Measurements from ENCODE around the gene KLHL21.

DNA sequence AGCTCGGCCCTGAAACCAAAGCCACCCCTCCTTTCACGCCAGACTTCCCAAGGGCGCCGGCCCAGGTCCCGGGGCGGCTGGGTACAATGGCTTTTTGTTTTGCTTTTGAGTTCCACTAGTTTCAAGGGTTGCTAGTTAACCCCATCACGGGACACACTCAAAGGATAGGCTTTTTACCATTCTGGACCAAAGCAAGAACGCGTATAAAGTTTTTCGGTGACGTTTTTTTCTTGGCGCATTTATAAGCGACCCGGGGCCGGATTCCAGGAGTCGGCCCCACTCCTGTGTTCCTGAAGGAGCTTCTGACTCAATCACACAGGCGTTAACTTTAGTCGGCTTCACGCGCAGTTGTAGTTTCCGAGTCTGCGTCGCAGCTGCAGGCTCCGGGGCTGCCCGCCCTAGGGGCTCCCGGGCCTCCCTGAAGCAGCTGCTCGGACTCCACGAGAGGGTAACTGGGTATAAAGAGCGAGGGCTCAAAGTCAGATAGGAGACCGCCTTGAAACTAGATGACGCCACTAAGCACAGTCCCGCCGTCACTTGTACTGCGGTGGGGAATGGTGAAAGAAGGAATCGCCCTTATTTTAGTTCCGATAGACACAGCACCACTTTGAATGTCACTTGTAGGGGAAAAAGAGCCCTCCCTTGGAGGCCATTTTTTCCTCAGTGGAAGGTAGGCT, 707 bp upstream of the KLHL21 start:
- TF ChIP-seq, protein P1, sequence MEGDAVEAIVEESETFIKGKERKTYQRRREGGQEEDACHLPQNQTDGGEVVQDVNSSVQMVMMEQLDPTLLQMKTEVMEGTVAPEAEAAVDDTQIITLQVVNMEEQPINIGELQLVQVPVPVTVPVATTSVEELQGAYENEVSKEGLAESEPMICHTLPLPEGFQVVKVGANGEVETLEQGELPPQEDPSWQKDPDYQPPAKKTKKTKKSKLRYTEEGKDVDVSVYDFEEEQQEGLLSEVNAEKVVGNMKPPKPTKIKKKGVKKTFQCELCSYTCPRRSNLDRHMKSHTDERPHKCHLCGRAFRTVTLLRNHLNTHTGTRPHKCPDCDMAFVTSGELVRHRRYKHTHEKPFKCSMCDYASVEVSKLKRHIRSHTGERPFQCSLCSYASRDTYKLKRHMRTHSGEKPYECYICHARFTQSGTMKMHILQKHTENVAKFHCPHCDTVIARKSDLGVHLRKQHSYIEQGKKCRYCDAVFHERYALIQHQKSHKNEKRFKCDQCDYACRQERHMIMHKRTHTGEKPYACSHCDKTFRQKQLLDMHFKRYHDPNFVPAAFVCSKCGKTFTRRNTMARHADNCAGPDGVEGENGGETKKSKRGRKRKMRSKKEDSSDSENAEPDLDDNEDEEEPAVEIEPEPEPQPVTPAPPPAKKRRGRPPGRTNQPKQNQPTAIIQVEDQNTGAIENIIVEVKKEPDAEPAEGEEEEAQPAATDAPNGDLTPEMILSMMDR (IDR thresholded peaks at IDR 0.05): no peak
- TF ChIP-seq EZH2 (IDR thresholded peaks at IDR 0.05; ENCODE audit: borderline replicate concordance, insufficient read depth, low read depth, low read length, poor library complexity, severe bottlenecking): no peak

Measured in B cell (primary cell).